Retina (tissue), 1 donor: Measurements from ENCODE around the gene IFNLR1.

Source experiments
- DNase-seq: peaks from one replicate; pipeline ENCODE4 v3.0.0-alpha.2; 2016

The IFNLR1 gene

DNA sequence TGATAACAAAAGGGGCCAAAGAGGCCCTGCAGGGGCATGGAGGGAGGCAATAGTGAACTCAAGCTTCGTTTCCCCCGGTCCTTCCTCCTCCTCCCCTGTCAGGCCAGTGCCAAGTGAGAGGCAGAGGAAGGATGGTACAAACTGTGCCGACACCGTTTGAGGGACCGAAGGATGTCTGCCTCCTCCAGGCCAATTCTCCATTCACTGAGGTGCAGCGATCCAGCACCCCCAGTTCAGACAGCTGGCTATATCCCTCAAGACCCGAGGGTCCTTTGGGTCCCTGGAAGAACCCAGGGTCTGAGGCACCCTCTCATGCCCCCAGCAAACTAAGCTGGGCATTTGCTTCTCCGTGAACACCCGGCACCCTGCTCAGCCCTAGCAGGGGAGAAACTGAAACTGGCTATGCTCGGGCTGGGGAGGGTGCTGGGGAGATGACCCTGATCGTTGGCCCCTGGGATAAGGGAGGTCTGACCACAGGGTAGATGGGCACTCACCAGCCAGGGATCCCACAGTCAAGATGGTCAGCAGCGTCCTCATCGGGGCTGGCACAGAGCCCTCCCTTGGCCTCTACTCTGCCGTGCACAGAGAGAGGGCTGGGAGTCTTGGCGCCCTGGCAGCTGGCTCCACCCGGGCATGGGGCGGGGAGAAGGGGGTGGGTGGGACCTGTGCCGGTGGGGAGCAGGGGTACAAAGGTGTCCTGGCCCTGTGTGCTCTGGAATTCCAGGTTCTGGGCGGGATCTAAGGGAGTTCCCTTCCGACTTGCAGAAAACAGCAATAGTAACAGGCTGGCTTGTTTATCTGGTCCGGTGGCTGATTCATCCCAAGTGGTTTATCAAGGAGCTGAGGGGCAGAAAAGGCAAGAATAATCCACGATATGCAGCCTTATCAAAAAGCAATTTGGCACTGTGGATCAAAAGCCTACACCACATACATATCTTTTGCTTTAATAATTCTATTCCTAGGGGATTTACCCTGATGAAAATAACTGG is 44.2 kb downstream of the IFNLR1 start, which contains the start of gene IL22RA1:
IL22RA1 (minus strand) TSS at position 595 of the 989 bp plus-strand sequence; CDS start at position 537, 58 bp downstream.
- DNase-seq, result no peak

DNA sequence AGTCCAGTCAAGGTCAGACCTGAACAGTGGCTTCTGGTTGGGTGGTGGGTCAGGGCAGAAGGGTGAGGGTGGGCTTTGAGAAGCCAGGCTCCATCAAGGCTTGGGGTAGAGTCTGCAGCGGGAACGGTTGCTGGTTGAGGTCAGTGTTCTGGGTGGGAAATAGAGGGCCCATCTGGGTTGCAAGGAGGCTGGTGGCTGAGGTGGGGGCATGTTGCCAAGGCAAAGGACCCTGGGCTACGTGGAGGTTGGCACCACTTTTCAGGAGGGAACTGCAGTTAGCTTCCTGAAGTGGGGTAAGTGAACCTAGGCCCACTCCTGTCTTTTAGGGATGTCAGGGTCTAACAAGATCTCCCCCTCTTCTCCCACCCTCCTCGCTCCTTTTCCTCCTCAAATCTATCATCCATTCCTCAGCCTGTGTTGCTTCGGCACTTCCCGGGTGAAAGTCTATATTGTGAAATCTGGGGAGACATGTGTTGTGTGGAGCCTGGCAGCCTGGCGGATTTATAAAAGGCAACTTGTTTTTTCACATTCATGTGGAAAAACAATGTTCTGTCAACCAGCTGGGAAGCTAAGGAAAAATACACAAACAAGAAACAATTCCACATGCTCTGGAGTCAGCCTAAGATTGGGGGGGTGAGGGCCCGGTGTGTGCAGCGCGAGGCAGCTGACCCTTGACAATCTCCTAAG is 45.6 kb downstream of the IFNLR1 start:
- DNase-seq, result no peak

GRCh38 chr1:24140741-24141181 is 46.3 kb downstream of the IFNLR1 start:
- DNase-seq, result no peak

GRCh38 chr1:24139841-24140425 is 47.2 kb downstream of the IFNLR1 start:
- no peak for DNase-seq

- no peak for DNase-seq
Measured at GRCh38 chr1:24139222-24139489, 47.9 kb downstream of the IFNLR1 start.

GRCh38 chr1:24138476-24139221 is 48.4 kb downstream of the IFNLR1 start:
- no peak for DNase-seq

DNA sequence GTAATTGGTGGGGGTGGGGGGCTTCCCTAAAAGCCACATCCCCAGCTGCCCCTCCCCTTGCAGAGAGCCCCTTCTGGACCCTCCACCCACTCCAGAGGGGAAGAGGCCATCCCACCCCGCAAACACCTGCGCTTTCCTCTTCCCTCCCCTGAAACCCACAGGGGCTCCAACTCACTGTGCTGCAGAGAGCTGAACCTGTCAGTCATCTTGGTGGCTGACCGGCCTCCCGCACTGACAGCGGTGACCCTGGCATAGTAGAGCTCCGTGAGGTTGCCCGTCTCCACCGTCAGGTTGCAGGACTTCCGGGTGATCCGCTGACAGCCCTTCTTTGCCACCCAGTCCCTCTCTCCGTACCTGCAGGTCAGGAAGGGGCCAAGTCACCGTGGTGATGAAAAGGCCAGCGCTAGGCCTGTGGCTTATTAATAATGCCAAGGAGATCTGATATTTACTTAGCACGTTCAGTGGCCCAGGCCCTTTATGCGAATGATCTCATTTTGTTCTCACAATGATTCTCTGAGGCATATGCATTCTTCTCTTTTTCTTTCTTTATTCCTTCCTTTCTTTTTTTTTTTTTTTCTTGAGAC is 50.0 kb downstream of the IFNLR1 start:
- DNase-seq, result peak; percentile 58

- no peak for DNase-seq
Measured at GRCh38 chr1:24134376-24134775, 52.7 kb downstream of the IFNLR1 start.

GRCh38 chr1:24133819-24134218 is 53.3 kb downstream of the IFNLR1 start:
- DNase-seq, result no peak

GRCh38 chr1:24130385-24130784 is 56.7 kb downstream of the IFNLR1 start:
- DNase-seq, result no peak

GRCh38 chr1:24127801-24128363 is 59.2 kb downstream of the IFNLR1 start:
- DNase-seq, result no peak

GRCh38 chr1:24127134-24127800 is 59.8 kb downstream of the IFNLR1 start:
- DNase-seq, result no peak

DNA sequence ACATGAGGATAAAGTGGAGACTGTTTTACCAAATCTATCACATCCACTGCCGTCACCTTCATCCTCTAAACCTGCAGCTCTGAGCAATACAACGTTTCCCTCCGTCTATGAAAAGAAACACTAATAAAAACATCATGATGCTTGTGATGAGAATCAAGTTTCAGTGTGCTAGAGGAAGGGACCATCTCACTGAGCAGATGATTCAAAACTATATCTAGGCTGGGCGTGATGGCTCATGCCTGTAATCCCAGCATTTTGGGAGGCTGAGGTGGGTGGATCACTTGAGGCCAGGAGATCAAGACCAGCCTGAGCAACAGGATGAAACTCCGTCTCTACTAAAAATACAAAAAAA is 60.4 kb downstream of the IFNLR1 start:
- no peak for DNase-seq

DNA sequence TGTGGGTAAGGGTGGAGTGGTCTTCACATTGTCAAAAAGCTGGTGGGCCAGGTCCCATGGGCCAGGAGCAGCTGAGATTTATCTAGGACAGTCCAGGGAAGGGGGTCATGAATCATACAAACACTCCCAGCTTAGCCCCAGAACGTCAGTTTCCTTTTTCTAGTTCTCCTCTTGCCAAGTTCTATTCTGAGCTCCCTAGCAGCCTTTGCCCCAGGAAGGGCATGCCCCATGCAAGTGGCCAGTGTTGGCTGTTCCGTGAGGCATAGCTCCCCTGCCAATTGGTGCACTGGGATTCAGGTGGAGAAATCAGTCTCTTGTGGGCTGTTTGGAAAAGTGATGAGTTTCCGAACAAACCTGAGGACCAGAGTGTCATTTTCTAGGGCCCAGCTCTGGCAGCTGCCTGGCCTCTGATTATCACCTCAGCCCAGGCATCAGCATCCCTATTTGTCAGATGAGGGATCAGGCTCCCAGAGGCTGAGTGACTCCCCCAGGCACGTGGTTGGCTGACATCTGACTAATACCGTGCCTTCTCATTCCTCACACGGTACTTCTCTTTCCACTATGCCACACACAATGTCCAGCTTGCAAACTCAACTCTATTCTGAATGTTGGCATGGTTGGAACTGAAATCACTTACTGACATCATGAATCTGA is 60.9 kb downstream of the IFNLR1 start:
- no peak for DNase-seq

- no peak for DNase-seq
Measured at GRCh38 chr1:24125456-24125855, 61.6 kb downstream of the IFNLR1 start.

DNA sequence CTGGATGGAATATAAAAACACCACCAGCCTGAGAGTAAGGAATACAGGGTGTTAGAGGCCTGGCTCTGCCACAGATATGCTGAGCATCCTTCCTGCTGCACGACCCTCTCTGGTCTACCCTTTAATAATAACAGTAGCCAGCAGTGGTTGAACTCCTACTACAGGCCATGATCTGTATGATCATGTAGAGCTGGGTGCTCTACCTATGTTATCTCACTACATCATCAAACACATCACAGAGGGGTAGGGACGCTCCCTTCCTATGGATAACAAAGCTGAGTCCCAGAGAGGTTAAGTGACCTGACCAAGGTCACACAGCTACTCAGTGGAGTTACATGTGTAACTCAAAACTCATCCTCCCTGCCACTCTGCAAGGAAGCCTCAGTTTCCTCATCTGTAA is 62.1 kb downstream of the IFNLR1 start:
- no peak for DNase-seq

DNA sequence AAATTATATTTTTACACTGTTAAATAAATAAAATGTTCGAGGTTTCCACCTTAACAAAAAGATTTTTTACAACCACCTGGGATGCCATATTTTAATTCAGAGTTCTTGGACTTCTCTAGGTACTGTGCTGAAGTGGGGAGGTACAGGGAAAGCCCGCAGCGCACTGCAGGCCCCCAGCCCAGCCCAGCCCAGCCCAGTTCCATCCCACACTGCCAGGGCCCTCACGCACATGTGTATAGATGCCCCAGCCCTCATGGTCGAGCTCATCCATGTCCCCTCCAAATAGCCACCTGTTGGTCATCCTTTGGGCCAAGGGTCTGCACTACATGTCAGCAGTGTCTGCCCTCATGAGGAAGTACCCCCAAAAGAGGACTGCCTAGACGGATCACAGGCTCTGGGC is 63.5 kb downstream of the IFNLR1 start:
- no peak for DNase-seq

GRCh38 chr1:24122776-24123175 is 64.3 kb downstream of the IFNLR1 start:
- DNase-seq, result no peak

- DNase-seq, result no peak
Measured at GRCh38 chr1:24121406-24121805, 65.7 kb downstream of the IFNLR1 start.

DNA sequence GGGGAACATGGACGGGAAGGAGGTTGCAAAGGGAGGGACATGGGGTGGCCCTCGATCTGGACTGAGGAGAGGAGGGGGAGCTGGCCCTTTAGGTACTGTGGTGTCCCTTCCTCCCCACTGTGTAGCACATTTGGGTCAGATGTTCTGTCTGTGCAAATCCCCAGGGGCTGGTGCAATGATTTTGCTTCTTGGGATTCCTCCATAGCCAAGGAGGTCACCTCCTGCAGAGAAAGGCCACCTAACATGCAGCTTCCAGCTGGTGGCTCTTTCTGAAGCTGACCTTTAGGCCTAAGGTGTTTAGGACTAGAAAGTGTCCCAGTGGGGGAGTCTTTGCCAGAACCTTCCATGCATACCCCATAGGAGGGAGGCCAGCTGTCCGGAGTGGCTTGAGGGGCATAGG is 66.1 kb downstream of the IFNLR1 start:
- no peak for DNase-seq
